Sigmoid colon (tissue), 4 donors: ENCODE results near the gene RASSF4.

Source experiments
- EP300 ChIP-seq, 4 donors: sonication (generic); formaldehyde crosslinking; IDR thresholded peaks; one replicate each; pipeline ENCODE4 v1.6.1; 2017; ENCODE audit warnings: antibody characterized with exemption in 4 of 4
- POLR2A ChIP-seq, 2 donors: fragments of 450-650 bp; IDR thresholded peaks; one replicate each; pipeline ENCODE4 v1.6.1; 2016; ENCODE audit warnings: antibody characterized with exemption in 2 of 2, mild to moderate bottlenecking in 2 of 2, moderate library complexity in 2 of 2
- POLR2AphosphoS5 ChIP-seq, 4 donors: sonication (generic); formaldehyde crosslinking; IDR thresholded peaks; one replicate each; pipeline ENCODE4 v1.6.1; 2017; ENCODE audit warnings: antibody characterized with exemption in 4 of 4
- TF ChIP-seq, protein P1 (sequence below), 4 experiments: fragments of 450-650 bp in 3 of 4; fragments of 200-600 bp in 1 of 4; IDR thresholded peaks; one replicate each; pipeline ENCODE4 v1.5.1; 2016 to 2019; ENCODE audit warnings: antibody characterized with exemption in 4 of 4, mild to moderate bottlenecking in 3 of 4, moderate library complexity in 2 of 4

GRCh38 chr10:45005284-45005683 lies 45.7 kb downstream of the RASSF4 start:
- TF ChIP-seq, protein P1, sequence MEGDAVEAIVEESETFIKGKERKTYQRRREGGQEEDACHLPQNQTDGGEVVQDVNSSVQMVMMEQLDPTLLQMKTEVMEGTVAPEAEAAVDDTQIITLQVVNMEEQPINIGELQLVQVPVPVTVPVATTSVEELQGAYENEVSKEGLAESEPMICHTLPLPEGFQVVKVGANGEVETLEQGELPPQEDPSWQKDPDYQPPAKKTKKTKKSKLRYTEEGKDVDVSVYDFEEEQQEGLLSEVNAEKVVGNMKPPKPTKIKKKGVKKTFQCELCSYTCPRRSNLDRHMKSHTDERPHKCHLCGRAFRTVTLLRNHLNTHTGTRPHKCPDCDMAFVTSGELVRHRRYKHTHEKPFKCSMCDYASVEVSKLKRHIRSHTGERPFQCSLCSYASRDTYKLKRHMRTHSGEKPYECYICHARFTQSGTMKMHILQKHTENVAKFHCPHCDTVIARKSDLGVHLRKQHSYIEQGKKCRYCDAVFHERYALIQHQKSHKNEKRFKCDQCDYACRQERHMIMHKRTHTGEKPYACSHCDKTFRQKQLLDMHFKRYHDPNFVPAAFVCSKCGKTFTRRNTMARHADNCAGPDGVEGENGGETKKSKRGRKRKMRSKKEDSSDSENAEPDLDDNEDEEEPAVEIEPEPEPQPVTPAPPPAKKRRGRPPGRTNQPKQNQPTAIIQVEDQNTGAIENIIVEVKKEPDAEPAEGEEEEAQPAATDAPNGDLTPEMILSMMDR (IDR thresholded peaks at IDR 0.05), result no peak
- no peak for TF ChIP-seq POLR2A (IDR thresholded peaks at IDR 0.05)
- TF ChIP-seq EP300 (IDR thresholded peaks at IDR 0.05), result no peak
- TF ChIP-seq POLR2AphosphoS5 (IDR thresholded peaks at IDR 0.05), result no peak
